Stimulated activated CD8-positive, alpha-beta memory T cell treated with anti-CD3 and anti-CD28 coated beads, Interleukin-2, amount 100 ng/mL, for 1 hour (primary cell): ENCODE data around the gene SURF2.

Experiments used
- DNase-seq, 2 donors: peaks; one replicate each; pipeline ENCODE4 v3.0.0-alpha.2; 2020; ENCODE audit warnings: low read depth in 2 of 2

SURF2 gene

DNA sequence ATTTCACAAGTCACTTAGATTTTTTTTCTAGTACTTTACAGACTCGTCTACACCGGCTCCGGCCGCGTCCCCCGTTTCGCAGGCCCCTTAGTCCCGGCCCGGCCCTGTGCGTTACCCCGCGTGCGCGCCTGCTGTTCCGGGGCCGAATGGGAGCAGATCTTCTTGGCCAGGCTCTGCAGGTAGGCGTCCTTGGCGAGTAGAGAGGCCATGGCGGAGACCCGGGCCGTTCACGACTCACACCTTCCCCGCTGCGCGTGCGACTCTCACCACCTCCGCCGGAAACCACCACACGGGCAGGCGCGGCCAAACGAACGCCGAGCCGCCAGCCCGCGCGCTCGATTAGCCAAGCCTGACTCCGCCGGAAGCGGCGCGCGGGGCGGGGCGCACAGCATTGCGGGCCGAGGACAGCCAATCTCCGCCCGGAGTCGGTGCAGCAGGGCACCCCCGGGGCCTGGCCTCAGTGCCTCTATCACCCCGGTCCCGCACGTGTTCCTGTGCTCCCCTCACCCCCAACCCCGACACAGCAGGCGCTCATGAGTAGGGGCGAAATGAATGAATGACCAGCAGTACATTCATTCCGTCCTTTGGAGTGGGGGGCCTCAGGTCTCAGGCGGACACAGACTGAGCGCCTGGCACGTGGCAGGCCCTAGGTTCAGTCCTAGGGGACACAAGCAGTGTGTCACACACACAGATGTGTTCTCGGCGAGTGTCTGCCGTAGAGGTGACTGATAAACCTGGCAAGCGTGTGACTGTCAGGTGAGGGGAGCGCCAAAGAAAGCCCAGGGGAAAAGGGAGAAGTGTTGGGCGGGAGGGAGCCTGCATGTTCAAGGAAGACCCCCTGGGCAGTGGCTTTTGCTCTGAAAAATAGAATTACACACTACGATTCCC lies 20.2 kb upstream of the SURF2 start, which contains the start of gene SURF6:
Gene SURF6 (minus strand): TSS at position 265 of the 888 bp plus-strand sequence. CDS start 56 bp downstream, at position 209.
- peak; percentile 81 to 84 for DNase-seq

DNA sequence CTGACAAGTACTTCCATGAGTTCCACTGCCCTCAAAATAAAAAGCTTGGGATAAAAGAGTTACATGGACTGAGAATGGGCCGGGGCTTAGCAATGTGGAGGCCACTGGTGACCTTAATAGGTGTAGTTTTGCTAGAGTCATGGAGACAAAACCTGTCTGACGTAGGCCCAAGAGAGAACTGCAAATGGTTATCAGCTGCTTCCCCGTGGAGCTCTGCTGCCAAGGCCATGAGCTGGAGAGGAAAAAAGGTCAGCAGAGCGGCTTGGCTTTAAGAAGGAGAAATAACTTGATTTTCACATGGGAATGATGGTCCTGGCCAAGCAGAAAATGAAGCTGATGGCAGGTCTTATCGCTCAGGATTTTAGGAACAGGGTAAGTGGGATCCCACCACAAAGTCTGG lies 16.7 kb upstream of the SURF2 start:
- DNase-seq: no peak

- no peak for DNase-seq
Observed at GRCh38 chr9:133340256-133340655, 16.1 kb upstream of the SURF2 start.

DNA sequence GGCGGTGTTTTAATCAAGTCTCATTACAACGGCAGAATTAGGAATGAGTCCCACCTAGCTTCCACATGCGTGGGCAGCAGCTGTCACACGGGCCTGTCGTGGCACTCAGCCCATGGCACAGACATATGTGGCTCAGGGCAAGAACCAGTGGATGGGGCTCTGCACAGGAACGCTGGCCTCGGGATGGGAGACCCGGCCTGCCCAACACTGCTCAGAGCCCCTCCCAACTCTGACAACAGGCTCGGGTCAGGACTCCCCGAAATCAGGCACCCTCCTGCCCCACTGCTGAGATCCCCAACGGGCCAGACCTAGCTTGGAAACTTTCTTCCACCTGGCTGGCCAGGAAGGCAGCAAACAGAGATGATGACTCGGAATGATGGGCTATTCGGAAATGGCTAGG lies 15.4 kb upstream of the SURF2 start:
- no peak for DNase-seq

DNA sequence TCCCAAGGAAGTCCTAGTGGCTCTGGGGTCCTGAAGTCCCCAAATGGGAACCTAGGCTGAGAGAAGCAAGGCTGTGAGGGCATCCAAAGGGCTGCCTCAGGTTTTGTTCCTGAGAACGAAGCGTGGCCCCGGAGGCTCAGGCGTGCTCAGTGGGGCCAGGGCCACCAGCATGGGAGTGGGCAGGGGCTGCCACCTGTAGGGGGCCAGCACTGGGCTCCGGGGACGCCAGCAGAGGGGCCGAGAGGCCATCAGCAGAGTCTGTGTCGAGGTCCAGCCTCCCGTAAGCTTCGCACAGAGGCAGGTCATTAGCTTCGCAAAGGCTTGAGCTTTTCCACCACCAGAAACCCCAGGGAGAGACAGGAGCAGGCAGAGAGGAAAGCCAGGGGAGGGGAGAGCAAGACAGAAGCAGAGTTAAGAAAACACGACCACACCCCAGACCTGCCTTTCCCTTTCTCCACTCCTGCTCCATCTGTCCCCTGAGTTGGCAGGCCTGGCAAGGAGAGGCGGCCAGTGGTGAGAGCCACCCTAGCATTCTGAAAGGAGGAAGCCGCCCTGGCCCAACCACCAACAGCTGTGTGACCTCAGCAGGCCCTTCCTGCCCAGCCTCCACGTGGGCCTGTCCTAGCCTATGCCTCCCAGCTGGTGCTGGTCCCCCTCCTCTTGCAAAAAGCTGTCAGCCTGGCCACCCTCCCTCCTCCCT lies 14.8 kb upstream of the SURF2 start:
- DNase-seq: no peak

GRCh38 chr9:133342069-133342406 lies 14.3 kb upstream of the SURF2 start:
- no peak for DNase-seq

GRCh38 chr9:133342570-133342969 lies 13.8 kb upstream of the SURF2 start:
- DNase-seq: no peak

DNA sequence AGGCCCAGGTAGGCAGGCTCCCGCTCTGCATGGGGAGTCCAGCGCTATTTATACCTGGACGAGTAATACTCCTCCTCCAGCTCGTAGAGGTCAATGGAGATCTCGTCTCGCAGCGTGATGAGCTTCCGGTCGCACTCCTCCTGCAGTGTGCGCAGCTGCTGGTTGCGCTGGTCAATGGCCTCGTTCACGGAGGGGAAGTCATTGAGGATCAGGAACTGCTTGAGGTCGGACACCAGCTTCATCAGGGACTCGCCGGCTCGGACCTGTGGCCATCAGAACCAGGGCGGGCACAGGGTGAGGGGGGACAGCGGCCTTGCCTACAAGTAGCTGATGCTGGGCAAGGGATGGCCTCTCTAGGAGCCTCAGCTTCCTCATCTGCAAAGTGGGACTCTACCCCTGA lies 12.3 kb upstream of the SURF2 start:
- DNase-seq: no peak

- DNase-seq: no peak
Observed at GRCh38 chr9:133344979-133345378, 11.4 kb upstream of the SURF2 start.

DNA sequence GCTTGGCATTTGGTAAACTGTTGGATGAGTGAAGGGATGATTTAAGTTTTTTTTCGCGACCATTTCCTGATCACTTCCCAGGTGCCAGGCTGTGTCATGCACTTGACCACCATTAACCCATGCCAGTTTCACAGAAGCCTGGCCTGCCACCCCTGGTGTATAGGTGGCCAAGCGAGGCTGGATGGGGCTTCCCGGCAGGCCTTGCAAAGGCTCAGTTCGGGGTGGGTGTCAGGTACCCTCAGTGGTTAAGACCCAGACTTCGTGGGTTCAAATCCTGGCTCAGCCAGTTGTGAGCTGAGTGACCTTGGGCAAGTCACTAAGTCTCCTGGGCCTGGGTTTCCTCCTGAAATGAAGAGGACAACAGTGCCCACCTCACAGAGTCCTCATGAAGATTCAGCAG lies 10.8 kb upstream of the SURF2 start:
- no peak for DNase-seq

DNA sequence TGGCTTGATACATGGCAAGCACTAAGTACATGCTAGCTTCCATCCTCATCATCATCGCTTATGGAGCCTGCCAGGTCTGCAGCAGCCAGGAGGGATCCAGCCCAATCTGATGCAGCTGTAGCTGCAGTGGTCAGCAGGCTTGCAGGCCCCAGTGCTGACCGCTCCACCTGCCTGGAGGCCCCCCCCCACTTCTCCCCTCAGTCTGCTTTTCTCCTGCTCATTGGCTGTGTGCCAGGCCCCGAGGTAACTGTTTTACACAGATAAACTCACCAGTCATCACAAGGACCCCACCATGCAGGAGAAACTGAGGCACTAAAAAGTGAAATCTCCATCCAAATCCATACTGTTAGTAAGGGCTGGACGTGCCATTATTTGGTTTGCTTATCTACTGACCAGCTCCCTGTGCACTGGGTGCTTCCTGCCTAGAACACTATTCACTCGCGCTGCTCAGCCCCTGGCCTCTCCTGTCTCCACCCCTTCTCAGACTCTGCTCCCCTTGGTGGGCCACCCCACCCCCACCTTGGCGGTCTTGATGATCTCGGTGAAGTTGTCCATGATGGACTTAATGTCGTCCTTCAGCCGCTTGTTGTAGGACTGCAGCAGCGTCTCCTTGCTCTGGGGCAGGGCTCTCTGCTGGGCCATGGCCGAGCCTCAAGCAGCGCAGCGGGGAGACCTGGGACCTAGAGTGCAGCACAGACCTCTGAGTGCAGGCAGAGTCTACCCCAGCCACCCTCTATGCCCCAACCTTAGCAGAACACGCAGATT lies 10.1 kb upstream of the SURF2 start:
- DNase-seq: no peak

GRCh38 chr9:133347515-133347984 lies 8.8 kb upstream of the SURF2 start:
- DNase-seq: peak in 1 of 2 donors; percentile 12

- peak; percentile 79 to 82 for DNase-seq
Observed at GRCh38 chr9:133347985-133348717, 8.2 kb upstream of the SURF2 start, which contains the start of the genes MED22 and RPL7A. Gene MED22 (minus strand): TSS chr9:133348131. CDS start chr9:133346662, 1,469 bp downstream. Gene RPL7A (plus strand): TSS chr9:133348218. CDS start chr9:133348244, 26 bp downstream.

- DNase-seq: no peak
Observed at GRCh38 chr9:133348718-133349573, 7.4 kb upstream of the SURF2 start.

GRCh38 chr9:133349965-133350616 lies 6.3 kb upstream of the SURF2 start:
- no peak for DNase-seq

DNA sequence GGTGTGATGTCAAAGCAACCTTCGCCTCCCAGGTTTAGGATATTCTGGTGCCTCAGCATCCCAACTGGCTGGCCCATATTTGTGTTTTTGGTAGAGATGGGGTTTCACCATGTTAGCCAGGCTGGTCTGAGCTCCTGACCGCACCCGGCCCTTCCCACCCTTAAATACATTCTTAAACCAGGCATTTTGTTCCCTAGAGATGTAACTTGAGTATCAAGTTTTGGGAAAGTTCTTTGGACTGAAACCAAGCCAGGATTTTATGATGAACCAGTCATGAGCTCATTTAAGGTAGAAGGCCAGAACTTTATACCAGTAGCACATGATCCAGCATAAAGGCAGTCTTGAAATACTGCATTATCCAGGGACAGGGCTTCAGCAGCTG lies 4.8 kb upstream of the SURF2 start:
- no peak for DNase-seq

DNA sequence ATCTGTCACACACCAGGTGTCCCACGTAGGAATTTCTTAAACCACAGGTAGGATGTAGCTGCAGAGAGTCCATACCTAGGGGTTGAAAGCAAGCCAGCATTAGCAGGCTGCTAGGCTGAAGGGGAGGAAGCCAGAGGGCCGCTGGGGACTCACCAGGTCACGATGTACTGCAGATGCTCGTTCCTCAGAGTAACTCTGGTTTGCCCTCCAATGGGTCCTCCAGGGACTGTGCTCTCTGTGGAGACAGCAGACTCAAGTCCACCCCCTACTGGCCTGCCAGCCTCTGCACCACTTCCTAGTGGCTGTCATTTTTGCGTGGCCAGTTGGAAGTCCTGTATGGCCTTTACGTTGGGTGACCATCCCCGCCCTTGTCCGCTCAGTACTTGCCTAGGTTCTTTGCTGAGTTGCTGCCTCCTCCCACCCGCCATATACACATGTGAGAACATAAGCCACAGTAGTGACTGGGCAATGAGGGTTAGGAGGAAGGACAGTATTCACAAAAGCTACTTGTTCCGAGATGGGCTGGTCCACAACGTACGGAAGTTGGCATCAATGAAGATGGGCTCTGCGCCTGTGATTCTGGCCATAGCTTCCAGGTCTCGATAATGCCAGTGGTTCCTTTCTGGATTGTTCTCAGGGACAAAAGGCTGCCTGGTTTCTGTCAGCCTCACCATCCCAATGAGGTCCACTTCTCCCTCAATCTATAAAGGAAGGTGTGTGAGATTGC lies 4.3 kb upstream of the SURF2 start:
- no peak for DNase-seq

GRCh38 chr9:133352635-133353340 lies 3.6 kb upstream of the SURF2 start:
- no peak for DNase-seq

DNA sequence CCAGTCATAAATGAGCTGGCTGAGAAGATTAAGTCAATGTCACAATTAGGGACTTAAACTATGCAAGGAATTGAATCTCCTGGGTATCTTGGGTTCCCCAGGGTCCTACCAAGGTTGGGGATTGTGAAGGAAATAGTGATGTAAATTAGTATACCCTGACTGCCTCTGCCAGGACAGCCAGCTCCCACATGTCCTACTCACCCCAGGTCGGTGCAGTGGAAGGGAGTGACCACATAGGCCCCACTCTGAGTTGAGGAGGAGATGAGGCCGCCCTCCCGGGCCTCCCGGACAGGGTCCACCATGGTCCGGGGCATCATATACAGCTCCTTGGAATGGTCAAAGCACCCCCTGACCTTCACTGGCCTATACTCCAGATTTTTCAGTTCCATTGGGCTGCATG lies 2.8 kb upstream of the SURF2 start:
- DNase-seq: no peak
